IMR-90 (cell line): ENCODE measurements around the gene STXBP6. TPM values are rescaled to one million over a fixed set of nuclear protein-coding genes. Genes with fewer than 3 reads are reported as not detected.

Experiments used
- ATAC-seq: fragments of 200-7000 bp; cut with Tn5 transposase; 2 replicates; pipeline ENCODE4 v1.9.1; 2020; ENCODE audit warnings: low read depth, mild to moderate bottlenecking, moderate library complexity
- BruUV-seq: library from RNA; stranded (reverse); fragments of 400-500 nt; replicated peaks from 2 replicates; lab custom pipeline; 2021; lab: Mats Ljungman, UMichigan
- CTCF ChIA-PET: fragments of 300-600 bp; formaldehyde crosslinking; extraction: SDS; loops from one replicate; lab custom pipeline; 2021; ENCODE audit warnings: antibody characterized with exemption; lab: Yijun Ruan, JAX
- POLR2A ChIA-PET: fragments of 300-600 bp; sonication (Branson Sonifier 250); formaldehyde crosslinking; loops from one replicate; lab custom pipeline; 2022; ENCODE audit warnings: antibody characterized with exemption; ENCODE audit not compliant: unreplicated experiment; lab: Charles Lee
- DNase-seq: peaks from one replicate; pipeline ENCODE4 v3.0.0; 2013
- H2AFZ ChIP-seq: replicated peaks from 2 replicates; pipeline ENCODE3; 2013; ENCODE audit warnings: low read length, mild to moderate bottlenecking; ENCODE audit not compliant: poor library complexity
- H2AK5ac ChIP-seq: 2 replicates; pipeline ENCODE4 v1.6.1; 2013; ENCODE audit warnings: low read depth, low read length, inconsistent platforms
- H2AK9ac ChIP-seq: replicated peaks from 2 replicates; pipeline ENCODE3; 2013; ENCODE audit warnings: mild to moderate bottlenecking, low read depth, low read length, moderate library complexity; ENCODE audit not compliant: poor library complexity
- H2BK120ac ChIP-seq: 2 replicates; pipeline ENCODE4 v1.6.1; 2013; ENCODE audit warnings: low read depth, low read length, inconsistent platforms
- H2BK15ac ChIP-seq: 3 replicates; pipeline ENCODE4 v1.6.1; 2013; ENCODE audit warnings: low read depth, low read length, inconsistent platforms
- H2BK20ac ChIP-seq: 2 replicates; pipeline ENCODE4 v1.6.1; 2013; ENCODE audit warnings: low read depth, mild to moderate bottlenecking, inconsistent platforms, low read length, moderate library complexity
- H2BK5ac ChIP-seq: 2 replicates; pipeline ENCODE4 v1.6.1; 2013; ENCODE audit warnings: mild to moderate bottlenecking, low read depth, low read length, inconsistent platforms; ENCODE audit not compliant: poor library complexity, severe bottlenecking
- H3K14ac ChIP-seq: replicated peaks from 2 replicates; pipeline ENCODE4 v1.6.1; 2013; ENCODE audit warnings: low read depth, low read length, inconsistent platforms
- H3K18ac ChIP-seq: 2 replicates; pipeline ENCODE4 v1.6.1; 2013; ENCODE audit warnings: low read depth, low read length, control low read depth
- H3K23ac ChIP-seq: 2 replicates; pipeline ENCODE4 v1.6.1; 2013; ENCODE audit warnings: low read depth, low read length, inconsistent platforms
- H3K27ac ChIP-seq: 2 replicates; pipeline ENCODE4 v1.5.1; 2013; ENCODE audit warnings: mild to moderate bottlenecking, control low read depth, low read length; ENCODE audit not compliant: insufficient read depth
- H3K27me3 ChIP-seq: 2 replicates; pipeline ENCODE4 v1.6.1; 2013; ENCODE audit warnings: low read length; ENCODE audit not compliant: control insufficient read depth, insufficient read depth
- H3K36me3 ChIP-seq: 2 replicates; pipeline ENCODE4 v1.6.1; 2013; ENCODE audit warnings: low read length, mixed read lengths; ENCODE audit not compliant: control insufficient read depth, insufficient read depth
- H3K4ac ChIP-seq: 2 replicates; pipeline ENCODE4 v1.6.1; 2013; ENCODE audit warnings: low read depth, low read length, inconsistent platforms
- H3K4me1 ChIP-seq: 2 replicates; pipeline ENCODE4 v1.6.1; 2013; ENCODE audit warnings: low read length, mixed read lengths; ENCODE audit not compliant: control insufficient read depth, insufficient read depth
- H3K4me2 ChIP-seq: 2 replicates; pipeline ENCODE4 v1.6.1; 2013; ENCODE audit warnings: low read depth, mild to moderate bottlenecking, control low read depth, low read length, moderate library complexity
- H3K4me3 ChIP-seq: 2 replicates; pipeline ENCODE4 v1.5.1; 2013; ENCODE audit warnings: low read depth, mild to moderate bottlenecking, control low read depth, low read length, moderate library complexity; ENCODE audit not compliant: insufficient read depth
- H3K56ac ChIP-seq: 2 replicates; pipeline ENCODE4 v1.6.1; 2013; ENCODE audit warnings: low read length, inconsistent platforms; ENCODE audit not compliant: insufficient read depth; ENCODE audit errors: extremely low read depth
- H3K79me1 ChIP-seq, 2 experiments: 2 replicates each; pipeline ENCODE4 v1.6.1; 2013; ENCODE audit warnings: low read length in 2 of 2, inconsistent platforms in 1 of 2, low read depth in 1 of 2
- H3K9ac ChIP-seq: 2 replicates; pipeline ENCODE4 v1.6.1; 2013; ENCODE audit warnings: low read depth, low read length, control low read depth
- H3K9me1 ChIP-seq: 2 replicates; pipeline ENCODE4 v1.6.1; 2013; ENCODE audit warnings: low read length, inconsistent platforms; ENCODE audit not compliant: insufficient read depth
- H3K9me3 ChIP-seq: 2 replicates; pipeline ENCODE4 v1.6.1; 2013; ENCODE audit warnings: low read length; ENCODE audit not compliant: control insufficient read depth, insufficient read depth
- H4K20me1 ChIP-seq: 2 replicates; pipeline ENCODE4 v1.6.1; 2013; ENCODE audit warnings: low read length, inconsistent platforms; ENCODE audit not compliant: insufficient read depth
- H4K5ac ChIP-seq: 2 replicates; pipeline ENCODE4 v1.6.1; 2013; ENCODE audit warnings: mild to moderate bottlenecking, low read depth, low read length, control low read depth
- H4K8ac ChIP-seq, 2 experiments: 2 replicates each; pipeline ENCODE4 v1.6.1; 2013; ENCODE audit warnings: low read depth in 2 of 2, low read length in 2 of 2, control low read depth in 1 of 2, inconsistent platforms in 1 of 2
- H4K91ac ChIP-seq: 2 replicates; pipeline ENCODE4 v1.6.1; 2013; ENCODE audit warnings: low read depth, low read length, inconsistent platforms; ENCODE audit not compliant: insufficient read depth
- BHLHE40 ChIP-seq: fragments of 150-350 bp; IDR thresholded peaks from 2 replicates; pipeline ENCODE4 v1.6.1; 2016; ENCODE audit warnings: mild to moderate bottlenecking, low read depth, low read length
- CEBPB ChIP-seq: IDR thresholded peaks from 2 replicates; pipeline ENCODE4 v1.6.1; 2012; ENCODE audit warnings: low read depth, low read length, improper control_type of control experiment
- CHD1 ChIP-seq: IDR thresholded peaks from 2 replicates; pipeline ENCODE4 v1.6.1; 2012; ENCODE audit warnings: low read depth, low read length, improper control_type of control experiment
- FOS ChIP-seq: fragments of 150-350 bp; IDR thresholded peaks from 2 replicates; pipeline ENCODE4 v1.6.1; 2016; ENCODE audit warnings: low read depth, low read length
- MAFK ChIP-seq: IDR thresholded peaks from 2 replicates; pipeline ENCODE4 v1.6.1; 2012; ENCODE audit warnings: low read depth, low read length, improper control_type of control experiment
- MXI1 ChIP-seq: IDR thresholded peaks from 2 replicates; pipeline ENCODE4 v1.6.1; 2012; ENCODE audit warnings: low read depth, mild to moderate bottlenecking, low read length, moderate library complexity, borderline replicate concordance
- POLR2A ChIP-seq: IDR thresholded peaks from 2 replicates; pipeline ENCODE4 v1.6.1; 2012; ENCODE audit warnings: mild to moderate bottlenecking, low read depth, low read length
- RAD21 ChIP-seq: IDR thresholded peaks from 2 replicates; pipeline ENCODE4 v1.6.1; 2012; ENCODE audit warnings: low read length, improper control_type of control experiment
- RCOR1 ChIP-seq: IDR thresholded peaks from 2 replicates; pipeline ENCODE4 v1.6.1; 2012; ENCODE audit warnings: mild to moderate bottlenecking, low read length, improper control_type of control experiment; ENCODE audit not compliant: insufficient replicate concordance
- RFX5 ChIP-seq: IDR thresholded peaks from 2 replicates; pipeline ENCODE4 v1.8.0; 2012; ENCODE audit warnings: low read depth, mild to moderate bottlenecking, low read length, moderate library complexity
- SMC3 ChIP-seq: fragments of 150-350 bp; IDR thresholded peaks from 2 replicates; pipeline ENCODE4 v1.6.1; 2016; ENCODE audit warnings: low read depth, mild to moderate bottlenecking, antibody characterized with exemption, low read length, moderate library complexity
- WGBS, 2 experiments: methylation state at CpG; one replicate each; pipeline versions ENCODE4 v1.1.5 to v1.1.7; 2013; ENCODE audit warnings: missing lambda C conversion rate in 2 of 2; ENCODE audit not compliant: insufficient read length in 1 of 2; ENCODE audit errors: extremely low coverage in 2 of 2; 5-methylcytosine and 5-hydroxymethylcytosine counted together
- dilution Hi-C: fragments of 300-500 bp; cut with HindIII; formaldehyde crosslinking; loops from one replicate; pipeline ENCODE4 v1.14.3; 2018; ENCODE audit warnings: low sequenced_read_pairs; ENCODE audit not compliant: unreplicated experiment
- in situ Hi-C: fragments of 300-500 bp; cut with MboI; formaldehyde crosslinking; loops from 3 replicates; pipeline ENCODE4 v1.14.3; 2019; ENCODE audit warnings: low sequenced_read_pairs, inconsistent platforms, mixed read lengths
- intact Hi-C: fragments of 100-400 bp; cut with micrococcal nuclease; formaldehyde crosslinking; loops from 2 replicates; pipeline ENCODE4 v1.10.0; 2022
- polyA plus RNA-seq, 3 experiments: library from polyadenylated mRNA; depleted of rRNA; stranded (reverse); fragments of >200 nt; gene quantifications; 2 replicates each; pipeline ENCODE4 v1.2.3, GENCODE V29; 2012; ENCODE audit warnings: low replicate concordance in 1 of 3
- total RNA-seq: library from RNA; depleted of rRNA; stranded (reverse); fragments of >200 nt; gene quantifications from 2 replicates; pipeline ENCODE4 v1.2.3, GENCODE V29; 2012
- TF ChIP-seq, protein P1 (sequence below): fragments of 150-350 bp; IDR thresholded peaks from 2 replicates; pipeline ENCODE4 v1.6.1; 2017; ENCODE audit warnings: mild to moderate bottlenecking, antibody characterized with exemption, low read length, low read depth
- TF ChIP-seq, protein P2 (sequence below): conservative IDR thresholded peaks from 2 replicates; pipeline ENCODE4 v1.5.1; 2012; ENCODE audit warnings: mild to moderate bottlenecking, low read depth, low read length, improper control_type of control experiment

Gene STXBP6
- total and polyA plus RNA-seq, 2 of the 4 experiments (the other 2 are of a cell fraction): 14.2 to 14.3 TPM

DNA sequence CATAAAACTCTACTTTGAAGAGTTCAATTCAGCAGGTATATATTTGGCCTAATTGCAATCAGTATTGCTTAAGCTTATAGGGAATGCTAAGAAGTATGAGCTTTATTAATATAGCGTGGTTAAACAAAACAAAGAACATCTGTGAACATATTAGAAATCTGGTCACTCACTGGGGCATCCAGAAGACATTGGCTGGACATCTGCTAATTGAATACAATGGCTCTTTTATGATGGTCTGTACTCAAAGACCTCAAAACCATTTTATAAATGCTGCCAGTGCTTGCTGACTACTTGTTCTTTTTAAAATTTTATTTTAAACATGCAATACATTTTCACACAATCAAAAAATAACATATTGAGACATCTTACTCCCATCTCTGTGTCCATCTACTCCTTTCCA lies 173.0 kb downstream of the STXBP6 start:
- no peak overlapping the region for H4K5ac ChIP-seq
- no peak overlapping the region for H2AFZ ChIP-seq
- BruUV-seq: no TSS peak
- no peak overlapping the region for H2AK9ac ChIP-seq
- no peak overlapping the region for H2BK120ac ChIP-seq
- H3K9me1 ChIP-seq: no peaks in the 10 kb centered on the region; the same call in 1 of the 2 replicates
- TF ChIP-seq, protein P1, sequence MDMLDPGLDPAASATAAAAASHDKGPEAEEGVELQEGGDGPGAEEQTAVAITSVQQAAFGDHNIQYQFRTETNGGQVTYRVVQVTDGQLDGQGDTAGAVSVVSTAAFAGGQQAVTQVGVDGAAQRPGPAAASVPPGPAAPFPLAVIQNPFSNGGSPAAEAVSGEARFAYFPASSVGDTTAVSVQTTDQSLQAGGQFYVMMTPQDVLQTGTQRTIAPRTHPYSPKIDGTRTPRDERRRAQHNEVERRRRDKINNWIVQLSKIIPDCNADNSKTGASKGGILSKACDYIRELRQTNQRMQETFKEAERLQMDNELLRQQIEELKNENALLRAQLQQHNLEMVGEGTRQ: no peak
- TF ChIP-seq SMC3 (no peak), RCOR1 (no peak), MXI1 (no peak), CEBPB (no peak), POLR2A (no peak), RAD21 (no peak), CHD1 (no peak), RFX5 (no peak), BHLHE40 (no peak), FOS (no peak), MAFK (no peak)
- TF ChIP-seq, protein P2, sequence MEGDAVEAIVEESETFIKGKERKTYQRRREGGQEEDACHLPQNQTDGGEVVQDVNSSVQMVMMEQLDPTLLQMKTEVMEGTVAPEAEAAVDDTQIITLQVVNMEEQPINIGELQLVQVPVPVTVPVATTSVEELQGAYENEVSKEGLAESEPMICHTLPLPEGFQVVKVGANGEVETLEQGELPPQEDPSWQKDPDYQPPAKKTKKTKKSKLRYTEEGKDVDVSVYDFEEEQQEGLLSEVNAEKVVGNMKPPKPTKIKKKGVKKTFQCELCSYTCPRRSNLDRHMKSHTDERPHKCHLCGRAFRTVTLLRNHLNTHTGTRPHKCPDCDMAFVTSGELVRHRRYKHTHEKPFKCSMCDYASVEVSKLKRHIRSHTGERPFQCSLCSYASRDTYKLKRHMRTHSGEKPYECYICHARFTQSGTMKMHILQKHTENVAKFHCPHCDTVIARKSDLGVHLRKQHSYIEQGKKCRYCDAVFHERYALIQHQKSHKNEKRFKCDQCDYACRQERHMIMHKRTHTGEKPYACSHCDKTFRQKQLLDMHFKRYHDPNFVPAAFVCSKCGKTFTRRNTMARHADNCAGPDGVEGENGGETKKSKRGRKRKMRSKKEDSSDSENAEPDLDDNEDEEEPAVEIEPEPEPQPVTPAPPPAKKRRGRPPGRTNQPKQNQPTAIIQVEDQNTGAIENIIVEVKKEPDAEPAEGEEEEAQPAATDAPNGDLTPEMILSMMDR: no peak
- no peak overlapping the region for H3K9ac ChIP-seq
- H3K9me3 ChIP-seq: no peaks in the 10 kb centered on the region
- no peaks in the 10 kb centered on the region for H3K79me1 ChIP-seq
- dilution Hi-C loops (no loop called here), in situ Hi-C loops (no loop called here), intact Hi-C loops (no loop called here)
- no peak overlapping the region for H2BK20ac ChIP-seq
- no peak overlapping the region for H3K4me2 ChIP-seq
- no peak overlapping the region for H2BK15ac ChIP-seq
- POLR2A ChIA-PET: no interaction called here
- no peaks in the 10 kb centered on the region for H4K20me1 ChIP-seq
- H2AK5ac ChIP-seq: no peak overlapping the region
- H3K4me3 ChIP-seq: no peak overlapping the region
- no peaks in the 10 kb centered on the region for H3K27me3 ChIP-seq
- no peak overlapping the region for H2BK5ac ChIP-seq
- no peak for ATAC-seq
- no peak overlapping the region for H3K4ac ChIP-seq
- no peak overlapping the region for H4K91ac ChIP-seq
- H3K36me3 ChIP-seq: no peaks in the 10 kb centered on the region
- H4K8ac ChIP-seq: no peak overlapping the region
- WGBS, 2 experiments: no CpG with 5 or more reads among the region's 1 CpG
- DNase-seq: no peak
- peaks cover 3% of the 10 kb centered on the region for H3K4me1 ChIP-seq
- H3K14ac ChIP-seq: no peak overlapping the region
- CTCF ChIA-PET: interaction anchor here (0.8 kb wide), 1 partner anchor 10 kb away, joined by 3 read pairs; no protein-coding TSS in a partner anchor
- no peak overlapping the region for H3K23ac ChIP-seq
- no peak overlapping the region for H3K18ac ChIP-seq
- no peak overlapping the region for H3K56ac ChIP-seq
- H3K27ac ChIP-seq: no peak overlapping the region
